HG03108 (cell line): ENCODE measurements around the gene IFT81.
A peak's percentile ranks its signal among the peaks of the same experiment; 100 is the strongest.

Experiments used
- ATAC-seq: cut with Tn5 transposase; IDR thresholded peaks from one replicate; pipeline ENCODE4 v1.9.1; 2021; ENCODE audit warnings: moderate library complexity; ENCODE audit not compliant: unreplicated experiment

The IFT81 gene

DNA sequence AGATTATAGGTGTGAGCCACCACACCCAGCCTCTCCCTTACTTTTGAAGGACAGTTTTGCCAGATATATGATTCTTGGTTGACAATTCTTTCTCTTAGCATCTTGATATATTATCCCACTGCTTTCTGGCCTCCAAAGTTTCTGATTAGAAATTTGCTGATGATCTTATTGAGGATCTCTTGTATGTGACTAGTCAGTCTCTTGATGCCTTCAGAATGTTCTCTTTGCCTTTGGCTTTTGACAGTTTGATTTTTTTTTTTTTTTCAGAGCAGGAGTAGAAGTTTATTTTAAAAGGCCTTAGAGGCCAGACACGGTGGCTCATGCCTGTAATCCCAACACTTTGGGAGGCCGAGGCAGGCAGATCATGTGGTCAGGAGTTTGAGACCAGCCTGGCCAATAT lies 32.6 kb downstream of the IFT81 start:
- no peak for ATAC-seq

DNA sequence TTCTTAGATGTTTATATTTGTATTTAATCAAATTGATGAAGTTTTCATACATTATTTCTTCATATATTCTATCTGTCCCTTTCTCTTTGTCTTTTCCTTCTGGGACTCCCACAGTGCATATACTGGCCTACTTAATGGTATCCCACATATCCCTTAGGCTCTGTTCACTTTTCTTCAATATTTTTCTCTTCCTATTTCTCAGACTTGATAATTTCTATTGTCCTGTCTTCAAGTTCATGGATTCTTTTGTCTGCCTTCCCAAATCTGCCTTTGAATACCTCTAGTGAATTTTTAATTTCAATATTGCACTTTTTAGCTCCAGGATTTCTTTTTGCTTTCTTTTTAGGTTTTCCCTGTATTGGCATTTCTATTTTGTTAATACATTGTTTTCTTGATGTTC lies 33.4 kb downstream of the IFT81 start:
- no peak for ATAC-seq

DNA sequence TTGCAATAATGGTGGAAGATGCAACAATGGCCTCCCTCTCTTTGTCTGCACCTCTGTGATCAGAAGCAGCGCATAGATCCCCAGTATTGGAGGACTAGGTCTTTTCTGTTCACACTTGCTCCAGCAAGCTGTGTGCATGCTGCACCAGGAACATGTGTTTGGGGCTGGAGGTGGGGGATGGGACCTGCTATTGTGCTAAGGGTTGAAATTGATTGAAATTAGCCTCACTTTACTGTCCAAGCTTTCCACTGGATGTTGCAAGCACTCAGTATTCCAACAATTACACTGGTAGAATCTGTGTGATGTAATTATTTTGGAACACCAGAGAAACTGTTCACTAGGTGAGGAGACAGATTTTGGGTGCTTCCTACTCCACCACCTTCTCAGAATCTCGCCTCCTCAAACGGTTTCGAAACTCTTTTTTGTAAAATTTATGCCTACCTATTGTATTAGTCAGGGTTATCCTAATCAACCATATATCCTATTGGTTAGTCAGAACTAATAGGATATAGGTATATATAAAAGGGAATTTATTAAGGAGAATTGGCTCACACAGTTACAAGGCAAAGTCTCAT lies 35.6 kb downstream of the IFT81 start:
- no peak for ATAC-seq

DNA sequence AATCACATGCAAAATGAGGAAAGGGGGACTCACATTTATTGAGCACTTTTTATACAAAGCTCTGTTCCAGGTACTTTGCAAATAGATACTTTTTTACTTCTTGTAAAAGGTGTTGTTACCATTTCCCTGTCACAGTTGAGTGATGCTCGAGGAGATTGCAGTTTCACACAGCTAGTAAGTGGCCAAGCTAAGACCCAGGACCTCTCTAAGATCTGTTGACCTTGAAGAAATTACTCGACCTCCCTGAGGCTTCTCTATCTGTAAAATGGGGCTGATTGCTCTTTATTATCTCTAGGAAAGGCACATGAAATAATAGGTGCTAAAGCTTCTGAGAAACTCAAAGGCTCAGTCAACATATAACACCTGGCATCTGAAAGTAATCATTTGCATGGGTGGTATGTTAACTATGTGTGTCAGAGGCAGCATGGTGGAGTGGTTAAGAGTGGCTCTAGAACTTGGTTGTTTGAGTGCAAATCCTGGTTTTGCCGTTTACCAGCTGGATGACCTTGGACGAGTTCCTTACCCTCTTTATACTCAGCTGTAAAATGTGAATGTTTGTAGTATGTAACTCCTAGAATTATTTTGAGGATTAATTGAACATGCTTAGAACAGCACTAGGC lies 41.5 kb downstream of the IFT81 start:
- ATAC-seq: peak; percentile 63

- ATAC-seq: no peak
Observed at GRCh38 chr12:110168732-110169455, 44.7 kb downstream of the IFT81 start.

DNA sequence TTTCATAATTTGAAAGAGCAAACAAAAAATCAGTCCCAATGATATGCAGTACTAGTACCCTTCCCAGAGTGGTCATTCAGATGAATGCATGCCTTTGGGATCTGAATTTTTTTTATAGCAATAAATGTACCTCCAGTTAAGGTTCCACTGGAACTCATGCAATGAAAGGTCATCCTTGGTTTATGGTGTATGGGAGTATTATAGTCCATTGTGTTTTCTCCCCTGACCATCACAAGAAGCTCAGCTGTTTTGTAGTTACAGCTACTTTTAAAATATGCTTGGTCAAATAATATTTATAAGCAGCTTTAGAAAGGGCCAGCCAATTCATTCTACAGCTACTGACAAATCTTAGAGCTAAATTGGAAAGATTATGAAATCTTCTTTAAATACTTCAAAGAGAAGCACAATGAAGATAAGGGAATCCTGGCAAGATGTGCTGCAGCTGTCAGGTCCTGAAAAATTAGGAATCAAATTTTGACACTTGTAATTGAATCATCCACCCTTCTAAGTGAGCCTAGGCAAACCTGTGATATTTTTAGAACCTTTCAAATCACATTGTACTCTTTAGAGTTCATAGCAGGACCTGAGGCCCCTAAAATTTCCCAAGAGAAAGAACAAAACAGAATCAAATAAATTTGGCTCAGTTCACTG lies 46.5 kb downstream of the IFT81 start:
- no peak for ATAC-seq

DNA sequence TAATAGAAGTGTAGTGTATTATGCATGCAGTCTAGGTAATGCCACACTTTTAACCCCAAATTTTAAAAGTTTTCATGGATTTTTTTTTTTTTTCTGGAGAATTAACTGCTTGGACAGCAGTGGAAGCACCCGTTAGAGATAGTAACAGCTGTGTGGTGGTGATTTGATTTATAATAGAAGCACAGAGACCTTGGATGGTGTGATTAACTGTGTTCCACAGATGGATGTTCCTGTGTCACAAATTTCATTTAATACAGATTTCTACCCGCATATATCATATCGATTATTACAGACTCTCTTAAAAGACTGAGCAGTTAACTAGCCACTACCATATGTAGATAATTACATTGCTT lies 47.0 kb downstream of the IFT81 start:
- ATAC-seq: no peak

GRCh38 chr12:110171636-110172035 lies 47.5 kb downstream of the IFT81 start:
- no peak for ATAC-seq

- ATAC-seq: no peak
Observed at GRCh38 chr12:110174373-110174996, 50.3 kb downstream of the IFT81 start.

DNA sequence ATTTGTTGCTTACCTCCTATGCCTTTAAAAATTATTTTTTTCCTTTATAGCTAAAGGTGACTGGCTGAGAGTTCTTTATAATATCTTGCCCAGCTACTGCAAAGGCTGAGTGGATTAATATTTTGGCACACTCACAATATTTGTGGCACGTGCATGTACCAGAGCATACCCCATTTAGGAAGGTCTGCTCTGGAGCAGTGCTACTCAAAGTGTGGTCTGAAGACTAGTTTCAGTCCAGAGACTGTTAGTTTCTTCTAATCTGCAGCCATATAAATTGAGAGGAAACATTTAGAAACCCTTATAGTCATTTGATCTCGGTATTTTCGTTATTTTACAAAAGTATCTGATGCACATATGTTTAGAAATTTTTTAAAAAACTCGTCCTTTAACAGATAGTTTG lies 51.0 kb downstream of the IFT81 start:
- no peak for ATAC-seq

- no peak for ATAC-seq
Observed at GRCh38 chr12:110176745-110177144, 52.6 kb downstream of the IFT81 start.

GRCh38 chr12:110179291-110179690 lies 55.1 kb downstream of the IFT81 start:
- no peak for ATAC-seq

- no peak for ATAC-seq
Observed at GRCh38 chr12:110180591-110181005, 56.4 kb downstream of the IFT81 start.

GRCh38 chr12:110182281-110182680 lies 58.1 kb downstream of the IFT81 start:
- no peak for ATAC-seq

DNA sequence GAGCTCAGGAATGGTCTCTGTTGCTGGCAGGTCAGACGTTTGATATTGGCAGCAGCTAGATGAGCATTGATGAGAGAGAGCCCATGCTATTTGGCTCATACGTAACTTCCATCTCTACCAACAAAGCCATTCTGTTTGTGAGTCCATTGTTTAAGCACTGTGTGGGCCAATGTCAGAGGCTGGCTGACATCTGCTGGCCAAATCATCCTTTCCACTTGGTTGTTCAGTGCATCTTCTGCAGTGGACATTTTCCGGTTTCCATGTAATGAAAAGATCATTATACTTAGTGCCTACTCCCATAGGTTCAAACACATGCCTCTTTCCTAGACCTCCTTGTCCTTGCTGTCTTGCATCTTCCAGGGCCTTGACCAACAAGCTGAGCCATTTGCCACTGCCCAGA lies 59.2 kb downstream of the IFT81 start:
- ATAC-seq: no peak

- no peak for ATAC-seq
Observed at GRCh38 chr12:110185626-110186025, 61.5 kb downstream of the IFT81 start.

GRCh38 chr12:110186059-110186458 lies 61.9 kb downstream of the IFT81 start:
- no peak for ATAC-seq

DNA sequence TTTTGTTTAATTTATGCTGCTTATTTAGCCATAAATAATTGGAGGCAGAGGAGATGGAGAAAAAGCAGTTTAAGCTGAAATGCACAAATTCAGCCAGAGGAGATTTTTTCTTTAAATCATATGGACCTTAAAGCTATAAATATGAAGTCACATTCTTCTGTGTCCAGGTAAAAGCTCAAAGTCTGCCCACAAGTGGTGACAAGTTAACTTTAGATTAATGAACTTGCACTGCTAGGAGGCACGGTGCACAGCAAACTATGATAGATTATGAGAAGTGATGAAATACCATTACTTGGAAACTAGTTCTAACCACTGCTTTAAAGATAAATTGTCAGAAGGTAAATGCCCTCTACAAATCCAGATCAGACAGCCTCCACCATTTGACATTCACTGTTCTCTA lies 69.0 kb downstream of the IFT81 start:
- ATAC-seq: no peak

DNA sequence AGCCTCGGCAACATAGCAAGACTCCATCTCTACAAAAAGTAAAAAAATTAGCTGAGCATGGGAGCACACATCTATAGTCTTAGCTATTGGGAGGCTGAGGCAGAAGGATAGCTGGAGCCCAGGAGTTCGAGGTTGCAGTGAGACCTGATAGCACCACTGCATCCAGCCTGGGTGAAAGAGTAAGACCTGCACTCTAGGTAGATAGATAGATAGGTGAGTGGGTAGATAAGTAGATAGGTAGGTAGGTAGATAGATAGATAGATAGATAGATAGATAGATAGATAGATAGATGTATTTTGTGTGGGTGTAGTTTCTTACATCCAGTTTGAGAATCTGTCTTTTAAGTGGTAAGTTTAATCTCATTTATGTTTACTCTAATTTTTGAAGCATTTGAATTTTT lies 72.8 kb downstream of the IFT81 start:
- no peak for ATAC-seq

- ATAC-seq: no peak
Observed at GRCh38 chr12:110198386-110198785, 74.2 kb downstream of the IFT81 start.

DNA sequence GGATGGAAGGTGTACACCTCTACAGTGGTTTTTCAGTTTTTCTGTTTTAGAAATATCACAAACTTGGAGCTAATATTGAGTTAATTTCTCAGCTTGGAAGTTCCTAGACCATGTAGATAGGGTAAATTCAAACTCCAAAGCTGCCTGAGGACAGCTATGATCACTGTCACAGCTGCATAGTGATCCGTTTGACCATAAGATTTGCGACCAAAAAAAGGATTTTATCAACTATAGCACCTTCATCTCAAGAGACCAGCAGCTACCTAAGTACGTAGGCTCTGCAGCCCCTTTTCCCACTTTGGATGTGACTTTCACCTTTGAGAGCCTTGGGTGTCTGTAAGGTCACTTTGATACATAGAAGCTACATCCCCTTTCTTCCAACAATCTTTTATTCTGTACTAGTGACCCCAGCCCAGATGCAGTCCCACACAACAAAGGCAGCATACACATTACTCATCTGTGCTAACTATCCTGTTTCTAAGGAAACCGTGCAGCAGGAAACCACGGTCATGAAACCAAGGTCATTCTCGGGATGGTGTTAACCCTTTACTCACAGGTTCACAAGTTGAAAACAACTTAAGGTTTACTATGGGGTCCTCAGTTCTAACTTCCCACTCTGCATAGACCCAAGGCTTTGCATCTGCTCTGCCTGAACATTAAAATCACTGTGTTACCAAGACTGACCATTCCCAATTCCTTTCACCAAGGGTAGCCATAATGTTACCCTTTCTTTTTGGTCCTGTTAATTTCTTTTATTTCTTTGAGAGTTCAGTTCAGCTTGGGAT lies 75.4 kb downstream of the IFT81 start:
- no peak for ATAC-seq
